ENCODE measurements around the gene CD151.

CD151 gene

DNA sequence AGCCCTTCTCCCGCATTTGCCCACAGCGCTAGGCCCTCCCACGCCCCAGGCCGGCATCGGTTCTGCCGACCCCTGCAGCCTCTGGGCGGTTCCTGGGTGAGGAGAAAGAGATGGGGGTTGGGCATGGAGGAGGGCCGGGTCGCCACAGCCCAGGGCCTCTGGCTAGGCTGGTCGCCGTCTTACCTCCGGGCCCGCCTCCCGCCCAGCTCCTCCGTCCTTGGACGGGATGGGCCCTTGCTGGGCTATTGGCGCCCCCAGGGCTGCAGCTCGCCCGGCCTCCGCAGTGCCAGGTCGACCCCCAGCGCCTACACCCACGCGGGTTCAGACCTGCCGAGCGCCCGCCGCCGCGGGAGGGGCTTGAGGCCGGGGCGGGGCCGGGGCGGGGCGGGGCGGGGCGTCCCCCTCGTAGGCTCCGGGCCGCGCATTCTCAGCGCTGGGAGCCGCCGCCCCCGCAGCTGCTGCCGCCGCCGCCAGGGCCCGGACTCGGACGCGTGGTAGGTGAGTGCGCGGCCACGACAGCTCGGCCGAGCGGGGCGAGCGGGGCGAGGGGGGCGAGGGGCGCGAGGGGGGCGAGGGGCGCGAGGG lies at the start of gene CD151:
Gene CD151, plus strand, starts transcription at position 424 of the 585 bp plus-strand sequence. CDS start 3,118 bp downstream, outside the sequence.
- Histone ChIP-seq H3K36me3 (ENCODE audit: insufficient read depth, low read length) (peaks cover 4% of the 10 kb centered on the region; the same call in 1 of the 2 replicates), H2AFZ (ENCODE audit: low read length) (no peak within 1 kb of the TSS), H4K20me1 (ENCODE audit: insufficient read depth, low read length) (no peaks in the 10 kb centered on the region), H3F3A (ENCODE audit: insufficient read depth, low read length) (no peaks in the 10 kb centered on the region), H3K9ac (ENCODE audit: low read length) (no peak within 1 kb of the TSS; the same call in 1 of the 2 replicates), H3K9me2 (ENCODE audit: low read depth, low read length) (no peaks in the 10 kb centered on the region), H3K4me1 (ENCODE audit: insufficient read depth, low read length, severe bottlenecking) (peaks cover 22% of the 10 kb centered on the region), H3K27me3 (ENCODE audit: insufficient read depth, low read length) (peaks cover 22% of the 10 kb centered on the region), H3K79me2 (ENCODE audit: insufficient read depth, low read length) (no peaks in the 10 kb centered on the region), H3K4me2 (ENCODE audit: low read length) (peak within 1 kb of the TSS; percentile 57), H3K4me3 (ENCODE audit: low read depth, low read length, poor library complexity, severe bottlenecking) (peak within 1 kb of the TSS; percentile 43), H3K27ac (ENCODE audit: low read depth, low read length, poor library complexity, severe bottlenecking) (no peak within 1 kb of the TSS), H3K9me3 (ENCODE audit: low read length) (no peaks in the 10 kb centered on the region)
- TF ChIP-seq, protein P1, sequence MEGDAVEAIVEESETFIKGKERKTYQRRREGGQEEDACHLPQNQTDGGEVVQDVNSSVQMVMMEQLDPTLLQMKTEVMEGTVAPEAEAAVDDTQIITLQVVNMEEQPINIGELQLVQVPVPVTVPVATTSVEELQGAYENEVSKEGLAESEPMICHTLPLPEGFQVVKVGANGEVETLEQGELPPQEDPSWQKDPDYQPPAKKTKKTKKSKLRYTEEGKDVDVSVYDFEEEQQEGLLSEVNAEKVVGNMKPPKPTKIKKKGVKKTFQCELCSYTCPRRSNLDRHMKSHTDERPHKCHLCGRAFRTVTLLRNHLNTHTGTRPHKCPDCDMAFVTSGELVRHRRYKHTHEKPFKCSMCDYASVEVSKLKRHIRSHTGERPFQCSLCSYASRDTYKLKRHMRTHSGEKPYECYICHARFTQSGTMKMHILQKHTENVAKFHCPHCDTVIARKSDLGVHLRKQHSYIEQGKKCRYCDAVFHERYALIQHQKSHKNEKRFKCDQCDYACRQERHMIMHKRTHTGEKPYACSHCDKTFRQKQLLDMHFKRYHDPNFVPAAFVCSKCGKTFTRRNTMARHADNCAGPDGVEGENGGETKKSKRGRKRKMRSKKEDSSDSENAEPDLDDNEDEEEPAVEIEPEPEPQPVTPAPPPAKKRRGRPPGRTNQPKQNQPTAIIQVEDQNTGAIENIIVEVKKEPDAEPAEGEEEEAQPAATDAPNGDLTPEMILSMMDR (IDR thresholded peaks at IDR 0.05; ENCODE audit: low read length), result no peak

DNA sequence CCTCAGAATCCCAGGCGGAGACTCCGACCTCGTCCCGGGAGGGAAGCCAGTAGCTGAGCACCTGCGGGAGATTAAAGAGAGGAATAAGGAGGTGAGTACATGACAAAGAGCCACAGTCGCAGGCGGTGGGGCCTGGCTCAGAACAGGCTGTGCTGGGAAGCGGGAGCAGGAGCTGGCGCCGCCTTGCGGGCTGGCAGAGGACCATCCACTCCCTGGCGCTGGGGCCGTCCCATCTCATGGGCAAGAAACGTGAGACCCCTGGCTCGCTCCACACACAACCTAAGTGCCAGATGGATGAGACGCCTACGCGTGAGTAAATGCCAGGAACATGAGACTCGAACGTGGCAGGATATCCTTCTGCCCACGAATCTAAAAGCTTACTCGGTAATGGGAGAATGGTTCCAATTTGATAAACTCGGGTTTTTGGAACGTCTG lies 49.2 kb upstream of the CD151 start:
- Histone ChIP-seq H3K27ac (ENCODE audit: low read depth, low read length, poor library complexity, severe bottlenecking) (no peak overlapping the region), H3K4me1 (ENCODE audit: insufficient read depth, low read length, severe bottlenecking) (peaks cover 34% of the 10 kb centered on the region), H3K9me2 (ENCODE audit: low read depth, low read length) (no peaks in the 10 kb centered on the region), H3K9ac (ENCODE audit: low read length) (no peak overlapping the region), H3K36me3 (ENCODE audit: insufficient read depth, low read length) (peaks cover 48% of the 10 kb centered on the region), H3F3A (ENCODE audit: insufficient read depth, low read length) (no peaks in the 10 kb centered on the region), H2AFZ (ENCODE audit: low read length) (no peak overlapping the region), H3K27me3 (ENCODE audit: insufficient read depth, low read length) (no peaks in the 10 kb centered on the region; the same call in 1 of the 2 replicates), H4K20me1 (ENCODE audit: insufficient read depth, low read length) (no peaks in the 10 kb centered on the region), H3K4me3 (ENCODE audit: low read depth, low read length, poor library complexity, severe bottlenecking) (no peak overlapping the region), H3K79me2 (ENCODE audit: insufficient read depth, low read length) (no peaks in the 10 kb centered on the region), H3K9me3 (ENCODE audit: low read length) (no peaks in the 10 kb centered on the region), H3K4me2 (ENCODE audit: low read length) (no peak overlapping the region)
- no peak for TF ChIP-seq EZH2 (IDR thresholded peaks at IDR 0.05; ENCODE audit: borderline replicate concordance, low read length)
- TF ChIP-seq, protein P1 (IDR thresholded peaks at IDR 0.05; ENCODE audit: low read length), result no peak

DNA sequence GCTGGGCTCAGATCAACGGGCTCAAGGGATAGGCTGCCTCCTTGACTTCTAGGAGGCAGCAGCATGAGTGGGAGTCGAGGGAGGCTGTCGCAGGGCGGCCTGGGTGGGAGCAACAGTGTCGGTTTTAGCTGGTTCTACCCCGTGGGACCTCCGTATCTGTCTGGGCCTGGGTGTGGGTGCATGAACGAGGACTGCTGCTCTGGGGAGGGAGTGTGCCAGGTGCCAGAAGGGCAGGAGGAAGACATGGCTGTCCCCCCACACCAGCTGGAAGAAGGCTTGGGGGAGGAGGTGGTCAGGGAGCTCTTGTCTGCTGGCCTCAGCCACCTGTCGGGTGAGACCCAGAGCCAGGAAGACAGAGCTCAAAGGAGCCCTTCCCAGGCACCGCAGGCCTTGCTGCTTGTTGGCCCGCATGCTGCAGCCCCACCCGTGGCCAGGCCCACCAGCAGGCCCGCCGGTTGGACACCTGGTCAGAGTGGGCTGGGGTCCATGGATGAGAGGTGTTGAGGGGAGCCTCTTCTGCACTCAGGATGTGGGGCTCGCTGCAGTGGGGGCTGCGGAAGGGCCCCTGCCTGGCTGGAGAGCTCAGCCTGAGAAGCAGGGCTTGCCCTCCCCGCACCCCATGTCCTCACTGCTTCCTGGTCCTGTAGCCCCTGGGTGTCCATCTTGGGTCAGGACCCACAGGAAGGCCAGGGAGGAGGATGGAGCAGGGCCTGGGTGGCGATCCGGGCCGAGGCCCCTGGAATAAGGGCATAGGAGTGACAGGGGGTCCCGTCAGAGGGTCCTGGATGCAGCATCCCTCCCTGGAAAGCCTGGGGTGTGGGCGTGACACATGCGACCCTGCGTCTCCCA lies 46.3 kb upstream of the CD151 start:
- Histone ChIP-seq H3K4me1 (ENCODE audit: insufficient read depth, low read length, severe bottlenecking) (peaks cover 29% of the 10 kb centered on the region), H2AFZ (ENCODE audit: low read length) (no peak overlapping the region), H3F3A (ENCODE audit: insufficient read depth, low read length) (no peaks in the 10 kb centered on the region), H4K20me1 (ENCODE audit: insufficient read depth, low read length) (no peaks in the 10 kb centered on the region), H3K27ac (ENCODE audit: low read depth, low read length, poor library complexity, severe bottlenecking) (no peak overlapping the region), H3K4me3 (ENCODE audit: low read depth, low read length, poor library complexity, severe bottlenecking) (no peak overlapping the region), H3K9me3 (ENCODE audit: low read length) (no peaks in the 10 kb centered on the region), H3K79me2 (ENCODE audit: insufficient read depth, low read length) (no peaks in the 10 kb centered on the region), H3K27me3 (ENCODE audit: insufficient read depth, low read length) (no peaks in the 10 kb centered on the region; the same call in 1 of the 2 replicates), H3K9me2 (ENCODE audit: low read depth, low read length) (no peaks in the 10 kb centered on the region), H3K36me3 (ENCODE audit: insufficient read depth, low read length) (peaks cover 32% of the 10 kb centered on the region), H3K4me2 (ENCODE audit: low read length) (no peak overlapping the region), H3K9ac (ENCODE audit: low read length) (no peak overlapping the region)
- no peak for TF ChIP-seq EZH2 (IDR thresholded peaks at IDR 0.05; ENCODE audit: borderline replicate concordance, low read length)
- TF ChIP-seq, protein P1 (IDR thresholded peaks at IDR 0.05; ENCODE audit: low read length), result no peak
